Measurements from ENCODE around the gene ANKRD28. TPM values are rescaled to one million over a fixed set of nuclear protein-coding genes. Genes with fewer than 3 reads are reported as not detected.

The ANKRD28 gene
- total RNA-seq, 1 donor from 2014 or later: 60.6 TPM

GRCh38 chr3:15634671-15635070, 163.1 kb downstream of the ANKRD28 start:
- DNase-seq (ENCODE audit: low read depth) (no peak), FAIRE-seq (no peak)
- Histone ChIP-seq H3K36me3 (ENCODE audit: control insufficient read depth, insufficient read depth, low read length) (no peaks in the 10 kb centered on the region), H3K4me3 (ENCODE audit: low read depth, low read length) (no peak overlapping the region), H3K27me3 (ENCODE audit: control insufficient read depth, insufficient read depth, low read length) (no peaks in the 10 kb centered on the region)
- TF ChIP-seq, protein P1, sequence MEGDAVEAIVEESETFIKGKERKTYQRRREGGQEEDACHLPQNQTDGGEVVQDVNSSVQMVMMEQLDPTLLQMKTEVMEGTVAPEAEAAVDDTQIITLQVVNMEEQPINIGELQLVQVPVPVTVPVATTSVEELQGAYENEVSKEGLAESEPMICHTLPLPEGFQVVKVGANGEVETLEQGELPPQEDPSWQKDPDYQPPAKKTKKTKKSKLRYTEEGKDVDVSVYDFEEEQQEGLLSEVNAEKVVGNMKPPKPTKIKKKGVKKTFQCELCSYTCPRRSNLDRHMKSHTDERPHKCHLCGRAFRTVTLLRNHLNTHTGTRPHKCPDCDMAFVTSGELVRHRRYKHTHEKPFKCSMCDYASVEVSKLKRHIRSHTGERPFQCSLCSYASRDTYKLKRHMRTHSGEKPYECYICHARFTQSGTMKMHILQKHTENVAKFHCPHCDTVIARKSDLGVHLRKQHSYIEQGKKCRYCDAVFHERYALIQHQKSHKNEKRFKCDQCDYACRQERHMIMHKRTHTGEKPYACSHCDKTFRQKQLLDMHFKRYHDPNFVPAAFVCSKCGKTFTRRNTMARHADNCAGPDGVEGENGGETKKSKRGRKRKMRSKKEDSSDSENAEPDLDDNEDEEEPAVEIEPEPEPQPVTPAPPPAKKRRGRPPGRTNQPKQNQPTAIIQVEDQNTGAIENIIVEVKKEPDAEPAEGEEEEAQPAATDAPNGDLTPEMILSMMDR (IDR thresholded peaks at IDR 0.05; ENCODE audit: insufficient read depth, low read length, severe bottlenecking): no peak

- Histone ChIP-seq H3K4me3 (ENCODE audit: low read depth, low read length) (no peak overlapping the region), H3K36me3 (ENCODE audit: control insufficient read depth, insufficient read depth, low read length) (no peaks in the 10 kb centered on the region), H3K27me3 (ENCODE audit: control insufficient read depth, insufficient read depth, low read length) (no peaks in the 10 kb centered on the region)
- no peak for DNase-seq (ENCODE audit: low read depth)
- TF ChIP-seq, protein P1 (IDR thresholded peaks at IDR 0.05; ENCODE audit: insufficient read depth, low read length, severe bottlenecking): no peak
- FAIRE-seq: no peak
Observed at GRCh38 chr3:15633766-15634598, 163.8 kb downstream of the ANKRD28 start.

DNA sequence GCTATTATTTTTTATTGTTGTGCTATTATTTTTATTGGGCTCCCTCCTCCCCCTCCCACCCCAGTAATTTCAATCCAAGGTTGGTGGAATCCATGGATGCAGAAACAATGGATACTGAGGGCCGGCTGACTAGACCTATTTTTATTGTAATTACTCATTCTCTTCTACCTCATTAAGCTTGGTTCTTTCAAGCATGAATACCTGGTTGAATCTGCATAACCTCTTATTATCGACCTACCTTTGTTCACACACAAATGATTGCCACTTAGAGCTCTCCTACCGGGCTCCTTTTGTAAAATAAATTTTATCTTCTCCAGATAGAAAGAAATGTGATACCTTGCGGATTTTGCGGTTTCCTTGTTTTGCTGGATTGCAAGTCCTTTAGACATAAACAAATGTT, 164.6 kb downstream of the ANKRD28 start:
- Histone ChIP-seq H3K4me3 (ENCODE audit: low read depth, low read length) (no peak overlapping the region), H3K36me3 (ENCODE audit: control insufficient read depth, insufficient read depth, low read length) (no peaks in the 10 kb centered on the region), H3K27me3 (ENCODE audit: control insufficient read depth, insufficient read depth, low read length) (no peaks in the 10 kb centered on the region)
- DNase-seq (ENCODE audit: low read depth): no peak
- no peak for FAIRE-seq
- TF ChIP-seq, protein P1 (IDR thresholded peaks at IDR 0.05; ENCODE audit: insufficient read depth, low read length, severe bottlenecking): no peak

DNA sequence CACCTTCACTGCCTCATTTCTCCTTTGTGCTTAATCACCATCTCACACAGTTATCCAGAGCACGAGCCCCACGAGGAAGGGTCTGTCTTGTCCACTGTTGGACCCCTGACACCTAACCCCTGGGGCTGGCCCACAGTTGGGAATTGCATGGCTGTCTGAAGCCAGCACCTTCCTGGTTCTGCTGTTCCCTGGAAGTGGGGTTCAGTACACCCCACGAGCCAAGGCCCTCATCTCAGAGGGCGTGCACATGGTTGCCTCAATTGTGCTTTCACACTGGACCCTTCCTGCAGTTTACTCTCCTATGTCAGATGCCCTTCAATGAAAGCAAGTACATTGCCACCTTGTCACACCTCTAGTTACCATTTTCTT, 165.6 kb downstream of the ANKRD28 start:
- Histone ChIP-seq H3K4me3 (ENCODE audit: low read depth, low read length) (no peak overlapping the region), H3K36me3 (ENCODE audit: control insufficient read depth, insufficient read depth, low read length) (no peaks in the 10 kb centered on the region), H3K27me3 (ENCODE audit: control insufficient read depth, insufficient read depth, low read length) (no peaks in the 10 kb centered on the region)
- FAIRE-seq (no peak), DNase-seq (ENCODE audit: low read depth) (no peak)
- TF ChIP-seq, protein P1 (IDR thresholded peaks at IDR 0.05; ENCODE audit: insufficient read depth, low read length, severe bottlenecking): no peak

DNA sequence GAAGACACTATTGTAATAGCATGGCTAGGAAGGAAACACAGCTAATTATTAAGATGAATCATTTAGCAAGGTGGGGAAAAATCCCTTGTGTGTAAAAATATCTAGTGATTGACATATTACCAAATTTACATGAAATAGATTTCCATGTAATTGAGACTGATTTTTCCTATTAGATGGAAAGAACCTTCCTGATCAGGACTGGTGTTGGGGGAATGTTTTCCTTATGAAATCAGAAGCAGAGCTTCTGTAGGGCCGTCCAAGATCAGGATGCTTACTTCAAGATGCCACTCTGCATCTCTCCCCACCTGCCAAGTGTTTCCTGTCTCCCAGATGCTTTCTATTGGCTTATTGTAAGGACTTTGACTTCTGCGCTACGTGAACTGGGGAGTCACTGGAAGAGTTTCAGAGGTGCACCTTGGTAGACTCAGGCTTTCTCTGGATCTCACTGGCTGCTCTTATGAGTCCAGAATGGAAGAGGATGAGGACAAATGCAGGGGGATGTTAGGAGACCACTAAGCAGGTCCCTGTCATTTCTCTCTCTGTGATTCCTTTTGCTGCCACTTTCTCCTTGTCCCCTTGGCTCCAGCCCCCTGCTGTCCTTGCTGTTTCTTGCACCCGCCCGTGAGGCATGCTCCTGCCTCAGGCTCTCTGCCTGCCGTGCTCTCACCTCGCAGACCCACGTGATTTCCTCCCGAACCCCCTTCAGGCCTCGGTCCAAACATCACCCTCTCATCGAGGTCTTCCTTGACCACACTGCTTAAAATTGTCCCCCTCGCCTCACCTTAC, 166.2 kb downstream of the ANKRD28 start:
- DNase-seq (ENCODE audit: low read depth) (no peak), FAIRE-seq (no peak)

More for the DNA sequence above, 166.2 kb downstream of the ANKRD28 start:
- H3K27me3 ChIP-seq (ENCODE audit: control insufficient read depth, insufficient read depth, low read length): no peaks in the 10 kb centered on the region
- H3K4me3 ChIP-seq (ENCODE audit: low read depth, low read length): no peak overlapping the region
- no peaks in the 10 kb centered on the region for H3K36me3 ChIP-seq (ENCODE audit: control insufficient read depth, insufficient read depth, low read length)
- TF ChIP-seq, protein P1 (IDR thresholded peaks at IDR 0.05; ENCODE audit: insufficient read depth, low read length, severe bottlenecking): no peak

All from bronchial epithelial cell (primary cell).